Lung microvascular endothelial cell (primary cell): ENCODE measurements around the gene CYBC1. TPM values are rescaled to one million over a fixed set of nuclear protein-coding genes. Genes with fewer than 3 reads are reported as not detected.
"Not testable (repeated sequence)": the region's sequence is repeated elsewhere in the genome, so short reads cannot be mapped to it uniquely, and the experiment has no call there.

Experiments used
- DNase-seq, 2 donors: peaks; one replicate each; pipeline versions ENCODE4 v3.0.0 to v3.0.0-alpha.2; 2010; ENCODE audit warnings: low read depth in 2 of 2
- total RNA-seq: library from RNA; depleted of rRNA; stranded (reverse); fragments of >200 nt; gene quantifications from 2 replicates; pipeline ENCODE4 v1.2.1, GENCODE V29; 2014

CYBC1 gene
- total RNA-seq, 1 donor from 2014 or later, result 57.1 TPM

DNA sequence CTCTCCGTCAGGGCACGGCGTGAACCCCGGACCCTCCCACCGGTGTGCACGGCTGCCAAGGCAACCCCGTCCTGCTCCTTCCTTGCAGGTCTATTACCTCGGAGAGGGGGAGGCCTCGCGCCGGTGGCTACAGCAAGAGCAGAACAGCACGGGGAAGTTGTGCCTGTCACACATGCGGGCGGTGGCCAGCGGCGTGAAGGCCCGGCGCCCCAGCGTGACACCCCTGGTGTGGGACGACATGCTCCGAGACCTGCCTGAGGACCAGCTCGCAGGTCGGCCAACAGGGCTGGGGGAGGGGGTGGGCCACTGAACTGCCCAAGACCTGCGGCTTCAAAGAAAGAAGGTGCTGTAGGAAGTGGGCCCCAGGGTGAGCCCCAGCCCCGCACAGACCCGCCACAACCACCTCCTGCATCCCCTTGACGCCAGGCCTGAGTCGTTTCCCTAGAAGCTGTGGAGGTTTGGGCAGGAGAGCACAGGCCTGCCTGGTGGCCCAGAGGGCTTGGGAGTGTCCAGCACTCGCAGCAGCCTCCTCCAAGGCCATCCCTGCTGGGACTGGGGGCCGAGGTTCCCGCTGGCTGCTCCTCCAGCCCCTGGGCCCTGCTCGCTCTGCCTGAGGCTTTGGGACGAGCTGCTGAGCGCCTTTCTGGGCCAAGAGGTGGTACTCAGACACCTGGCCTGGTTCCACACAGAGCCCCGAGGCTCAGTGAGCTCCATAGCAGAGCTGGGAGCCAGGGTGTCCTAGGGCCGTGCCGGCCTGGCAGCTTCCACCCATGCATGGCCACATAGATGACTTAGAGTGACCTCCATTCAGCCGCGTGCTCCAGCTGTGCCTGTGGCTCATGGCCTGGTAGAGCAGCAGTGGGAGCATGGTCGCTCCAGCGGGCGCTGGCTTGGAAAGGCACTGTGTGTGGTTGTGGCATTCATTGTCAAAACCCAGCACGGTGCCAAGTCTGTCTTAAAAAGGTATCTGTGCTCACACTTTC is 14.7 kb downstream of the CYBC1 start:
- DNase-seq, result no peak

DNA sequence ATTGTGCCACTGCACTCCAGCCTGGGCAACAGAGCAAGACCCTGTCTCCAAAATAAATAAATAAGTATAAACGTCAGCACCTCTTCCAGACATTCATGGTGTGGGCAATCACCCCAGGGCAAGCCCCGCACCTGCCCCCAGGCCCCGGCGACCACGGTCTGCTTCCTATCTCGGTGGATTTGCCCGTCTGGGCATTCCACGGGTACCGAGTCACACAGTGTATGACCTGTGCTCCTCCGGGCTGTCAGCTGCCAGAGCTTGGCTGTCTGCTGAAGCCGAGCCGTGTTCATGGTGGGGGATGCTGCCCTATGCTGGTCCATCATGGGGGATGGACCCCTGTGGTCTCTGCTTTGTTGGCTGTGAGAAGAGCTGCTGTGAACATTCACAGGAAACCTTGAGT is 15.4 kb downstream of the CYBC1 start:
- no peak for DNase-seq

DNA sequence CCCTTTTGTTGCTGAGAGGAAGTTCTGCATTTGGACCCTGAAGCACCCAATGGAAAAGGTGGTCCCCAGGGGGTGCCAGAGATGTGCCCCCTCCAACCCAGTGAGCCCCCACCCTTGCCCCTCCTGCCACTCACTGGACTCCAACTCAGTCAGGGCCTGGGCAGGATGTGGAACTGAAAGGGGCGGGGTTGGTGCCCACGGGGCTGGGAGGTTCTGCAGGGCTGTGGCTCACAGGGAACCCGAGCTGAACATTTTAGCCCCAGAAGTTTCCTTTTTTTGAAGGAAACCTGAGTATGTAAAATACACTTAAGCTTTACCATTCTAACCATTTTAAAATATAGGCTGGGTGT is 16.4 kb downstream of the CYBC1 start:
- no peak for DNase-seq

DNA sequence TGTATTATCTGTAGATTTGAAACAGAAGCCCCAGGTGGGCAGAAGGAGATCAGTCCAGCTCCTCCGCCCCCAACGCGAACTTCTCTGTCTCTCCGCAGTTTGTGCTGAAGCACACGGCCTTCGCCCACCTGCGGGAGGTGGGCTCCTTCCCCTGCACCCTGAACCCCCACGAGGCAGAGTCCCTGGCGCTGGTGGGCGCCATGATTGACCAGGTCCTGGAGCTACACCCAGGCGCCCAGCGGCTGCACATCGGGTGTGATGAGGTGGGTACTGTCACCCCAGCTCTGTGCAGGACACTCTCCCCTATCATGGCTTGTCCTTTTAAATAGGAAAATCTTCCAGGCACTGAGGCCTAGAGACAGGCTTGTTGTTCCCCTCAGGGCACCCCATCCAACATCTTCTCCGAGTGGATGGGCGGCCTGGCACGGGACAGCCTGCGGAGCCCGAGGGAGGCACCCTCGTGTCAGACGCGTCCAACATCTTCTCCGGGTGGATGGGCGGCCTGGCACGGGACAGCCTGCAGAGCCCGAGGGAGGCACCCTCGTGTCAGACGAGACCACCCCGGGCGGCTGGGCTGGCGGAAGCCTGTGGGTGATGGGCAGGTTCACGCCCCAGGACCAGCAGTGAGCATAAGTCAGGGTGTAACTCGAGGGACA is 16.9 kb downstream of the CYBC1 start:
- DNase-seq, result no peak

DNA sequence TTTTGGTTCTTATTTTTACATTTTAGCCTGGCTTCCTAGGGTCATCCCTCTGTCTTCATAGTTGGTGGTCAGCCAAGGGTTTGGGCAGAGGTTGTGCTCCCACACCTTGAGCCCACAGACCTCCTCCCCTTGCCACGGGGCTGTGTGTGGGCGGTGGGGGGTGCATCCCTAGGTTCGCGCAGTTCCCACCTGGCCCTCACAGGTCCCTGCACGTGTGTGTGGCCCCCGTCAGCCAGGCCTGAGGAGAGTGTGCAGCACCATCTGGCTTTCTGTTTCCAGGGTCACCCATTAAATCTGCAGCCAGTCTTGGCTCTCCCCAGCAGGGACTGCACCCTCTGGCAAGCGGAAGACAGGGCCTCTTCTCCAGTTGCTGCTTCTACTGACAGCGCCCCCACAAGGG is 18.5 kb downstream of the CYBC1 start:
- no peak for DNase-seq

DNA sequence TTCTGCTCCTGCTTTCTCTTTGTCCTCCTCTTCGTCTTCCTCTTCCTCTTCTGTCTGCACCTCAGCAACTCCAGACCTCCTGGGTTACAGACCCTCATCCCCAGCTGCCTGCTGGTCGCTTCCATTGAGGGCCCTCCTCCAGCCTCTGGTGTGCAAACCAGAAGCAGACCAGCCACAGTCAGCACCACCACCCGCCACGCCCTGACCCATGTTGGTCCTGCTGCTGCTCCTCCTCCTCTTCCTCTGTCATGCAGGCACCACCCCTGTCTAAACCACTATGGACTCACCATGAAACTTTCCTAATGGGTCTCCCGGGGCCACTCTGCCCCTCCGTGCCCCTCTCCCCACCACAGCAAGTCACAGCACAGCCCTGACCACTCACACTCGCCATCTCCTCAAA is 20.7 kb downstream of the CYBC1 start:
- DNase-seq, result no peak

DNA sequence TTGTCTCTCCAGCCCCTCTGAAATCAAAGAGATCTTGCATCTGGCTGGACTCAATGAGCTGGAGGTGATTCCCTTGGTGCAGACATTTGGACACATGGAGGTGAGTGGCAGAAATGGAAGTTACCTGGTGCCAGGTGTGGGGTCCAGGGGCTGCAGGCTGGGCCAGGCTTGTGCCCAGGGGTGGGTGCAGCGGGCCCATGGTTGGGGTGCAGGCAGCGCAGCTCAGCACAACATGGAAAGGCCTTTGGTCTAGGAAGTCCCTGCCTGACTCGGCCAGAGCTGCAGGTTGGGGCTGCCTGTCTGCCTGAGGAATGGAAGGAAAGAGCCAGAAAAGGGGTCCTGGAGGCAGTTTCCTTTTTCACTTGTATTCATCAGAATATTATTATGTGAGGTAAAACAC is 22.0 kb downstream of the CYBC1 start:
- DNase-seq, result no peak

DNA sequence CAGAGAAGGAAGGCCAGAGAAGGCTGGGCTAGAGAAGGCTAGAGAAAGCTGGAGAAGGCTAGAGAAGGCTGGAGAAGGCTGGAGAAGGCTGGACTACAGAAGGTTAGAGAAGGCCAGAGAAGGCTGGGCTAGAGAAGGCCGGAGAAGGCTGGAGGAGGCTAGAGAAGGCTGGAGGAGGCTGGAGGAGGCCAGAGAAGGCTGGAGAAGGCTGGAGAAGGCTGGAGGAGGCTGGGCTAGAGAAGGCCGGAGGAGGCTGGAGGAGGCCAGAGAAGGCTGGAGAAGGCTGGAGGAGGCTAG is 25.7 kb downstream of the CYBC1 start:
- DNase-seq, result no peak

DNA sequence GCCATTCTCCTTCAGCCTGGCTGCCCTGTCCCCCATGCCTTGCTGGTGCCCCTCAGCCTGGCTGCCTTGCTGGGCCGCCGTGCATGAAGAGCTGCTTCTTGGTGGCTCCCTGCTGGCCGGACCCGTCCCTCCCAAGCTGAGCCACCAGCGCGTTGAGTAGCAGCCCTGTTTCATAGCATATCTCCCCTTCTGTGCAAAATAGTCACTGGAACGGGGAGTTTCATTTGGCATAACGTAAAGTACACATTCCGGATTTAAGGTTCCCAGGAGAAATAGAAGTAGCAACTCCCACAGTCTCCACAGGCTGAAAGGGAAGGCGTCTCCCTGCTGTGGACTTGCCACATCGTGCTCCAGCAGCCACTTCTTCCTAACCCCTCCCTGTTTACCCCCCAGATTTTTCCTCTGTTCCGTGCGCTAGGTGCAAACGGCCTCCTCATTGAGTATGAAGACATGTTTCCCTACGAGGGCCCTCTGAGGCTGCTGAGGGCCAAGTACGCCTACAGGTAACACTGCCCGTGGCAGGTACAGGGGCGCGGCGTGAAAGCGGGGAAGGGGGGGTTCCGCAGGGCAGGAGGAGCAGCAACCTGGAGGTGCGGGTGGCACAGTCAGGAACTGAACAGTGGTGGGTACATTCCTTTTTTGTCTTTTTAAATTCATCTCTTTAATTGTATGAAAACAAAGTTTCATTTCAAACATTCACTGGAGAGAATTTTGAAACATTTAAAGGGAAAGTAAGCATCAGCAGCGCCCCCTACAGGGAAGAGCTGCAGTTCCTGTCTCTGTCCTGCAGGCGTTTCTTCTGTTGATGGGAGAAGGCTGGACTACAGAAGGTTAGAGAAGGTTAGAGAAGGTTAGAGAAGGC is 26.3 kb downstream of the CYBC1 start:
- peak; percentile 58 to 61 for DNase-seq

DNA sequence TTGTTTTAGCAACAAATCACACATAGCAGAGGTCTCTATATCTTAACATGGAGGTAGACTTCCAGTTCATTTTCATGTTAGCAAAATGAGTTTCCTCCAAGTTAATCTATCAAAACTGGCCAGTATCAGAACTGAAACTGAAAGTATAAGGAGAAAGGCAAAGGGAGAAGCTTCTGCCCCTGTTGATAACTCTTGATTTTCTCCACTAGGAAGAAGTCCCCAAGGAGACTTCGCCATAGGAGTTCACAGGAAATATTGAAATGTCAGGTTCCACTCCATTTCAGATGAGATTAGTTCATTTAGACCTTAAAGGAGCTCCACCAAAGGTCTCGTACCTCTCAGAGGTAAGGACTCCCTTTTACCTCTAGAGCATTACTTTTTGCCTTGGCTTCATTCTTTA is 31.0 kb downstream of the CYBC1 start:
- peak; percentile 17 for DNase-seq

DNA sequence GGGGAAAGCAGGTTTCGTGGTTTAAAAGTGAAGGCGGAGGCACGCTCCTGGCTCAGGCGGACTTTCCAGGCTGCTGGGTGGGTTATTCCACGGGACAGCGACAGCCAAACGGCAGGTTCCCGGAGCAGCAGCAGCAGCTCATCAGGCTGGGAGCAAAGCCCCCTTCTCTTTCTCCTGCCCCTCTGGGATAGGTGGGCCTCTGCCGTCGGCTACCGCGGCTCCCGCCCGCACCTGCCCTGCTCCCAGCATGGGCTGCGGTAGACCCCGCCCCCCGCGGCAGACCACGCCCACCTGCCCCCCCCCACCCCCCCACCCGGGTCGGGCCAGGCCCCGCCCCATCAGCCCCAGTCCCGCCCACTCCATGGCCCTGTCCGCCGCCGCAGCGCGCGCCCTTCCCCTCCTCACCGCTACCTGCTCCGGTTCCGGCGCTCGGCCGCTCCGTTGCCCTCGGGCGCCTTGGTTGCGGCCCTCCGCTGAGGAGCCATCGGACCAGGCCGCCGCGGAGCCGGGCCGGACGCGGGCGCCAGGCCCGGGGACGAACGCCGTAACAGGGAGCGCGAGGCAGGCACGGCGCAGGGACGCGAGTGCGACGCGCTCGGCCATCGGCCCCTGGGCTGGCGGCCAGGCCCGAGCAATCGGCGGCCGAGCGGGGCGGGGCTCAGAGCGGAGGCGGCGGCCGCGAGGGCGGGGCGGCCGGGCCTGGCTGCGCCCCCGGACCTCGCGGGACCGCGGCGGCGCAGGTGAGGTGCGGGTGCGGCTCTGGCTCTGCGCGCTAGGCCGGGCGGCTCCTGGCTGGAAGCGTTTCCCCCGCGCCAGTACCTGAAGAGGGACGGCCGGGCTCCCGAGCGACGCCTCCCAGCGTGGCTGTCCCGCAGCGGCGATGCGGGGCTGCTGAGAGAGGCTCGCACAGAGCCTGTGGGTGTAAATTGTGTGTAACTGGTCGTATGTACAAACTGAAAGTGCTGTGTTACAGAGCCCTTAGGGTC is 32.3 kb downstream of the CYBC1 start, which contains the start of the genes HEXD and OGFOD3:
HEXD (plus strand) TSS at position 347 of the 986 bp plus-strand sequence. CDS start 1,453 bp downstream, outside the sequence.
OGFOD3 (minus strand) TSS at position 586 of the 986 bp plus-strand sequence; CDS start at position 485, 101 bp downstream.
- peak; percentile 83 to 91 for DNase-seq

DNA sequence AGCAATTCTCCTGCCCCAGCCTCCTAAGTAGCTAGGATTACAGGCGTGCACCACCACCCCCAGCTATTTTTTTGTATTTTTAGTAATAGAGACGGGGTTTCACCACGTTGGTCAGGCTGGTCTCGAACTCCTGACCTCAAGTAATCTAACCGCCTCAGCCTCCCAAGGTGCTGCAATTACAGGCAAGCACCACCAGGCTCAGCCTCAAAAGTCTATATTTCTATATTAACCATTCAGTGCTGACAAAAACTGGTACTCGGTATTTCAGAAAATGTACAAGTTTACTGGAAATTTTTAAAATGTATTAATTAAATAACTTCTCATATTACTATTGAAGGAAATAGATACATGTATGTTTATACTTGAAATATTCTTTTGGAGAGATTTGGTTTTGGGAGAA is 33.8 kb downstream of the CYBC1 start:
- no peak for DNase-seq

DNA sequence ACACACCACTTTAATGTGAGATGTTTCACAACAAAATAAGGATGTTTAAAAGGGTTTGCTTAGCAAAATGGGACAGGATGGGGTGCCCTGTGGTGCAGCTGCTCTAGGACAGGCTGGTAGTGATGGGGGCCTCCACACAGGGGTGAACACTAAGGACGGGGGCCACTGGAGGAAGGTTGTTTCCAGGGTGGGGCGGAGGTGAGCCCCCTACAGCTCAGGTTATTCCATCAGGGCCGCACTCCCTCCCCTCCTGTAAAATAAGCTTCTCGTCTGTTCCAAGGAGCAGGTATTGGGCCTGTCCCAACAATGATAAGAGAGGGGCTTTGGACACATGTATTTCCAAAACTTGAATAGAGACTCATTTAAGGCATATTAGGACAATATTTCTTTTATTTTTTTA is 34.3 kb downstream of the CYBC1 start:
- no peak for DNase-seq

DNA sequence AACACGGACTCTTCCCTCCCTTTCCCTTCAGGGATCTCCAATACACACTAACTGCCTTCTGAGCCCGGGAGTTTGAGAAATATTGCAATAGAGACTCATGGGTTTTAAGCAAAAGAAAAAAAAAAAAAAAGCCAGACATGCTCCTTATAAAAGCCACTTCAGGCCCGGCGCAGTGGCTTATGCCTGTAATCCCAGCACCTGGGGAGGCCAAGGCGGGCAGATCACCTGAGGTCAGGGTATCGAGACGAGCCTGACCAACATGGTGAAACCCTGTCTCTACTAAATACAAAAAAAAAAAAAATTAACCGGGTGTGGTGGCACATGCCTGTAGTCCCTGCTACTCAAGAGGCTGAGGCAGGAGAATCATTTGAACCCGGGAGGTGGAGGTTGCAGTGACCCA is 34.8 kb downstream of the CYBC1 start:
- DNase-seq, result no peak

DNA sequence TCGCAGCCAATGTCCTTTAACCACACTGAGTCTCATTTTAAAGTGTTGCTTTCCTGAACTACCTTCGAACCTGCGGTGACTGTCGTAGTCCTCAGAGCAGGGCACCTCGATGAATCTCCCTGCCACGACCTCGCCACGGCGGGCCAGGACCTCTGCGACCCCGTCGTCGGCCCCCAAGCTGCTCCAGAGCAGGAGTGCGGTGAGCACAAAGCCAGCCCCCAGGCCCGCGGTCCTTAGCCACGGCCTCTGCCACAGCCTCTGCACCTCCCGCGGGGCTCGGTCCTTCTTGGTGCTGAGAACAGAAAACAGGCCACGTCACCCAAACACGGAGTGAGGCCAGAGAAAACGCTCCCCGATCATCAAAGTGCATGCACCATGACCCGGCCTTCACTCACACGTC is 35.2 kb downstream of the CYBC1 start:
- no peak for DNase-seq

DNA sequence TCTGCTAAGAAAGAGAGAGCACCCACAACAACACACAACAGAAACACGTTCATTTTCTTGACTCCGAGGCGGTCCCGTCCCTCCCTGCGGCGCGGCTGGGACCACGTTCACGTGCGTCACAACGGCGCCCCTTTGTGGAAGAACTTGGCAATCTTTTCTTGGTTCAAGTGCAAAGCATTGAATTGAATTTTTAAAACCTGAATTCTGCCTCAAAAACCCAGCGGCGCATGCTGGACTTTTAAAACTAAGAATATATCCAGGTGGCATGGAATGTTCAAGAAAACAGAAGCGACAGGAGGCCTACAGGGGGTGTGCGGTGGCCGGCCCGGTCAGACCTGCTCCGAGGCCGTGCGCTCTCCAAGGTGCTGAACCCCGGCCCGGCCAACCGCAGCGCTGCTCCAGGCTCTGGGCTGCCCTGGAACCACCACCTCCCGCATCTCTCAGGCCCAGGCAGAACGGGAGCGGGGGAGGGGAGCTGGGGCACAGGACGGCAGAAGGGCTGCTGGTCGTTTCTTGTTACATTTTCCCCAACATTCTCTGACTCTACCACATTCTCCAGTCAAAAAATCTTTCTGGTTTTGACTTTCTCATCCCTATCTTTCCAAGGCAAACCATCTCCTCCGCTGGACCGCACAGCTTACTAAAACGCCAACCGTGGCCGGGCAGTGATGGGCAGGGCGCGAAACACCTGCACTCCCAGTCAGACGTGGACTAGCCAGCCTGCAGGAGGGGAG is 35.8 kb downstream of the CYBC1 start:
- DNase-seq, result peak; percentile 72 to 82

DNA sequence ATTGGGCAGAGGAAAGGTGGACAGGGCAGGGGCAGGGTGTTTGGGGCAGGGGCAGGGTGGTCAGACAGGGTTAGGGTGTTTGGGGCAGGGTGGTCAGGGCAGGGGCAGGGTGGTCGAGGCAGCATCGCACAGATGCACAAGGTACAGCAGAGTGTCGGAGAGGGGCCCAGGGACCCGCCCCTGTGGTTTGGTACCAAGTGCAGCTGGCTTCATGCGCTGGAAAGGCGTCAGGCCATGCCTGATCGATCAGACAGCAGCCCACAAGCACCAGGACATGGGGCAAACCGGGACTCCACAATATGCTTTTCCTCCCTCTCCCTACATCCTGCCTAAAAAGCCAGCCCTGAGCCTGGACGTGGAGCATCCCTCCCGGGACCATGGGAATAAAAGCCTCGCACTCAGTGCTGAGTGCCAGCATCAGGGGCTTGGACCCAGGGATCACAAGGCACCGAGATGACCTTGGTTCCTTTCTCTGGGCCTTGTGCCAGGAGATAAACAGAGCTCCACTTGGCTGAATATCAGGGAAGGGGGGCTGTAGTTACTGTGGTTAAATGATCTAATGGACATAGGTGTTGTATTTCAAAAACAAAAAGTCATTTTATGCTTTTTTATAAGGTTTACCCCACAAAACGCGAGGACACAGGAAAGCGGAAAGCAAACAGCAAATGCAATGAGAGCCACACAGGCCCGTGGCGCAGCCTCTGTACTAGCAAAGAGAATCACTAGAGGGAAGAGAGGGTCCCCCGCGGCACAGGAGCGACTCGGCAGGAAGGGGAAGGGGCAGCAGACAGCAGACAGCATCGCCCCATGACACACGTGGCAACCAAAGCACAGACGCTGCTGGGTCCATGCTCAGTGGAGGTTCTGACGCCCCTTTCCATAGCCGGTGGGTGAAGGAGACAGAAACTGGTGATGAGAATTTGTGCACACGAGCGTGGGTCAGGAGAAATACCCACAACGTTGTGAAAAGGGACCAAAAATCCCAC is 37.7 kb downstream of the CYBC1 start:
- no peak for DNase-seq

DNA sequence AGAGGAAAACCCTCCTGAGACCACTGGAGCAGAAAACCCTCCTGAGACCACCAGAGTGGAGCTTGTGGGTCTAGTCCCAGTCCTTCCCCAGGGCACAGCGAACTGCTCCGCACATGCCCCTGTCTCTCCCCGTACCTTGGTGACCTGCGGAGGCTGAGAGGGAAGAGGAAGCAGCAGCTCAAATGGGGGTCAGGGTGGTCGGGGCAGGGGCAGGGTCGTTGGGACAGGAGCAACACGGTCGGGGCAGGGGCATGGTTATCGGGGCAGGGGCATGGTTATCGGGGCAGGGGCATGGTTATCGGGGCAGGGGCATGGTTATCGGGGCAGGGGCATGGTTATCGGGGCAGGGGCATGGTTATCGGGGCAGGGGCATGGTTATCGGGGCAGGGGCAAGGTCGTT is 38.5 kb downstream of the CYBC1 start:
- not testable (repeated sequence) for DNase-seq
